GM12801 (cell line): ENCODE results near the gene FCGBP.

Experiments
- TF ChIP-seq, protein P1 (sequence below): IDR thresholded peaks from one replicate; pipeline ENCODE4 v1.5.1; 2011; ENCODE audit warnings: control low read depth; ENCODE audit not compliant: insufficient read length; ENCODE audit errors: extremely low read depth

The FCGBP gene

DNA sequence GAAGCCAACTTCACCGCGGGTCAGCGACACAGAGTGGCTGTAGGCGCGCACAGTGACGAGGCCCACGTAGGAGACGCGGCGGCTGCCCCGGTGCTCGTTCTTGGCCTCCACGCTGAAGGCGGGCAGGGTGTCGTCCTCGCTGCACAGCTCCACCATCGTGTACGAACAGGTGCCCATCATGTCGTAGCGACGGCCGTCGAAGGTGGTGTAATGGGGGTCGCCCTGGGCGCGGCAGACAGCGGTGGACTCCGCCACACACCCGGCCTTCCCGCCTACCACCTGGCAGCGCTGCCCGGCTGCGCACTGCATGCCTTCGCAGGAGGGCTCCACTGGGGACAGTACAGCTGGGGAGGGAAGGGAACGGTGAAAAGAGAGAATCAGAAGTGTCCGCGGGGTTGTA is 10.0 kb downstream of the FCGBP start:
- TF ChIP-seq, protein P1, sequence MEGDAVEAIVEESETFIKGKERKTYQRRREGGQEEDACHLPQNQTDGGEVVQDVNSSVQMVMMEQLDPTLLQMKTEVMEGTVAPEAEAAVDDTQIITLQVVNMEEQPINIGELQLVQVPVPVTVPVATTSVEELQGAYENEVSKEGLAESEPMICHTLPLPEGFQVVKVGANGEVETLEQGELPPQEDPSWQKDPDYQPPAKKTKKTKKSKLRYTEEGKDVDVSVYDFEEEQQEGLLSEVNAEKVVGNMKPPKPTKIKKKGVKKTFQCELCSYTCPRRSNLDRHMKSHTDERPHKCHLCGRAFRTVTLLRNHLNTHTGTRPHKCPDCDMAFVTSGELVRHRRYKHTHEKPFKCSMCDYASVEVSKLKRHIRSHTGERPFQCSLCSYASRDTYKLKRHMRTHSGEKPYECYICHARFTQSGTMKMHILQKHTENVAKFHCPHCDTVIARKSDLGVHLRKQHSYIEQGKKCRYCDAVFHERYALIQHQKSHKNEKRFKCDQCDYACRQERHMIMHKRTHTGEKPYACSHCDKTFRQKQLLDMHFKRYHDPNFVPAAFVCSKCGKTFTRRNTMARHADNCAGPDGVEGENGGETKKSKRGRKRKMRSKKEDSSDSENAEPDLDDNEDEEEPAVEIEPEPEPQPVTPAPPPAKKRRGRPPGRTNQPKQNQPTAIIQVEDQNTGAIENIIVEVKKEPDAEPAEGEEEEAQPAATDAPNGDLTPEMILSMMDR: no peak

DNA sequence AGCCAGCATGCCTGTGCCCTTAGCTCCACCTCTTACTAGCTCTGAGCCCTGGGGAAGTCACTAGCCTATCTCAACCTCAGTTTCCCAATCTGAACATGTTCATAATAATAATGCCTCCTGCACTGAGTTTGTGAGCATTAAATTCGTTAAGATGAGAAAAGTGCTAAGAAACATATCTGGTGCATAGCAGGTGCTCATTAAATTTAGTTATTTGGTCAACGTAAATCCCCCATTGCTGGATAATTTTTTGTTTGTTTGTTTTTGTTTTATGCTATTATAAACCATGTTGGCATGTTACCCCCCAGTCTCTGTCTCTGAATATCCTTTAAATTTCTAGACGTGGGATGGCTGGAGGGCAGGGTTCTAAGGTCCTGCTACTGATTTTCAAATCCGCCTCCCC is 10.6 kb downstream of the FCGBP start:
- TF ChIP-seq, protein P1: no peak

DNA sequence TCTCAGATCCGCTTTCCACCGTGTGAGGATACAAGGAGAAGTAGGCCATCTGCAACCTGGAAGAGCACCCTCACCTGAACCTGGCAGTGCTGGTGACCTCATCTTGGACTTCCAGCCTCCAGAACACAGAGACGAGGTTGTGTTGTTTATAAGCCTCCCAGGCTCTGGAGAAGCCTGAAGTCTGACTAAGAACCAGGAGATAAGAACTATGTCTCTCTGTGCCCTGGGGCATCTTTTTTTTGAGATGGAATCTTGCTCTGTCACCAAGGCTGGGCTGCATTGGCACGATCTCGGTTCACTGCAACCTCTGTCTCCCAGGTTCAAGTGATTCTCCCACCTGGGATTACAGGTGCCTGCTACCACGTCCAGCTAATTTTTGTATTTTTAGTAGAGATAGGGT is 14.5 kb downstream of the FCGBP start:
- TF ChIP-seq, protein P1: no peak

DNA sequence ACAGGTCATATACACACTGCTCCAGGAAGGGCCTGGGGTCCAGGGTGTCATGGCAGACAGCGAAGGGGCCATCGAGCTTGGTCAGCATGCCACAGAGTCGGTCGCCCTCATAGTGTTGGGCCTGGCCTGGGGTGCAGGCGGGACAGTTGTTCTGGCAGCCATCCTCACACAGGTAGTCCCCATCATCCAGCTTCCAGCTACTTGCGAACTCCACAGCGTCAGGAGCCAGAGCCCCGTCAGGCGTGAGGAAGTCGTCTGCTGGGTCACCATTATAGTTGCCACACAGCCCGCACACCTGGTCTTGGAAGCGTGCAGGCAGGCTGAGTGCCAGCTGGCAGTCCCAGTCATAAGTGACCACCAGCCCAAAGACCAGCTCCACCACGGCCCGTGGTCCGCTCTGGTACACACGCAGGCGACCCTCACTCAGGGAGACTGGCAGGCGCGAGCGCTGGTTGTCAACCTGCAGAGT is 16.2 kb downstream of the FCGBP start:
- TF ChIP-seq, protein P1: no peak

DNA sequence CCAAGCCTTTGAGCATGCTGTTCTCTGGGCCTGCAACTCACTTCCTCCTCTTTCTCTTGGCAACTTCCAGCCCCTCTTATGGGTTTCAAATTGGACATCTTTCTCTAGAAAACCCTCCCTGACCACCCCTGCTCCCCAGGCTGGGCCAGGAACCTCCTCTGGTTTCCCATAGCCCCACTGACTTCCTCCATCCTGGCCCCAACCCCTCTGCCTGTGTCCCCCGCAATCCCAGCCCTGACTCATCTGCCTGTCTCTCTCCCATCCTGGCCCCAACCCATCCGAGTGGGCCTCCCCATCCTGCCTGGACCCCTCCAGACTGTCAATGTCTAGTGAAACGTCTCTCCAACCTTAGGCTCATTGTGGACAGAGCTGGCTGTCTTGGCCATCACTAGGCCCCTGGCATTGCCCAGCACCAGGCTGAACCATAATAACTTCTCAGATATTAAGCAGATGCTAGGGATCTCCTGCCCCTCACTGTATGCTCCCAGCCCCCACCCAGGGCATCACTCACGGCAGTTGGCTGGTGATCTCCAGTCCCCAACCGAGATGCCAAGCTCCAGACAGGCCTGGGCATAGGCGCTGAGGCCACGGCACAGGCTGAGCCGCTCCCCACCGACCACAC is 16.8 kb downstream of the FCGBP start:
- TF ChIP-seq, protein P1: no peak

DNA sequence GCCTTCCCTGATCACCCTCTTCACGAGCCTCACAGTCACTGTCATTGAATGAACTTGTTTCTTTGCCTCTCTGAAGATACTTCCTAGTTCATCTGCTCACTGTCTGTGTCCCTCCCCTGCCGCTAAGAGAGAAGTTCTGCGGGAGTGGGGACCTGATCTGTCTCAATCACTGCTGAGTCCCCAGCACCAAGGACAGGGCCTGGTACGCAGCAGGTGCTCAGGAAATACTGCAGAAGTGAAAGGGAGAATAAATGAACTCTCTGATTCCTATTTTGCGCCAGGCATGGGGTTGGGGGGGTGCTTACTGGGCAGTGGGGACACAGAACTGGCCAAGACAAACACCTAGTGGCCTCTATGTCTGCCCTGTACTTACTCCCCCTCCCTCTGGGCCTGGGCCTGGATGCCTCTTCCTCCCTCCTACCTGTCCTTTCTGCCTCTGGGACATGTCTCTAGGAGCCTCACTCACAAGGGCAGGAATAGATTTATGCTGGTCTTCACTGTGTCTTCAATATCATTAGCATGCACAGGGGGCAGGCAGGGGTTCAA is 17.5 kb downstream of the FCGBP start:
- TF ChIP-seq, protein P1: no peak

DNA sequence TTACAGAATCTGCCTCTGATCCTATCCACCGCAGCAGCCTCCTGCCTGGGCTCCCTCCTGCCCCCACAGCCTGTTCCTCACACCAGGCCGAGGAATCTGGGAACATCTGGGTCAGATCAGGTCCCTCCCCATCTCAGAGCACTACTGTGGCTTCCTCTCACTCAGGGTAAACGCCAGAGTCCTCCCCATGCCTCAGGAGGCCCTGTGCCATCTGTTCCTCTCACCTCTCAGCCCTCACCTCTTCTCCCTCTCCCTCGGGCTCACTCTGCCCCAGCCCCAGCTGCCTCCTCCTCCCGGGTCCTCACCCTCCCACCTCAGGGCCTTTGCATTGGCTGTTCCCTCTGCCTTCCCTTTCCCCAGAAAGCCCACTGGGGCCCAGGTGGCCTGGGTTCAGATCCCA is 18.2 kb downstream of the FCGBP start:
- TF ChIP-seq, protein P1: no peak
